ENCODE results near the gene HELZ.
"Not testable (repeated sequence)": the region's sequence is repeated elsewhere in the genome, so short reads cannot be mapped to it uniquely, and the experiment has no call there.

HELZ gene

GRCh38 chr17:67245073-67245693 lies at the start of gene HELZ:
Gene HELZ (minus strand): TSS chr17:67245196. CDS start chr17:67218804, 26,392 bp downstream.
- peak; percentile 55 to 72 (median 57) for DNase-seq (ENCODE audit: low read depth in 3 of 3)

- peak; percentile 33 to 53 (median 37) for DNase-seq (ENCODE audit: low read depth in 3 of 3)
These were observed 48.5 kb upstream of the HELZ start for GRCh38 chr17:67293251-67294203.

GRCh38 chr17:67290711-67291291 lies 45.8 kb upstream of the HELZ start:
- DNase-seq (ENCODE audit: low read depth in 3 of 3): no peak

- DNase-seq (ENCODE audit: low read depth in 3 of 3): no peak
These were observed 45.2 kb upstream of the HELZ start for GRCh38 chr17:67290244-67290643.

- no peak for DNase-seq (ENCODE audit: low read depth in 3 of 3)
These were observed 44.3 kb upstream of the HELZ start for GRCh38 chr17:67289181-67289876.

GRCh38 chr17:67286826-67287225 lies 41.8 kb upstream of the HELZ start:
- DNase-seq (ENCODE audit: low read depth in 3 of 3): not testable (repeated sequence)

GRCh38 chr17:67285360-67285759 lies 40.4 kb upstream of the HELZ start:
- no peak for DNase-seq (ENCODE audit: low read depth in 3 of 3)

GRCh38 chr17:67283731-67284516 lies 38.9 kb upstream of the HELZ start:
- DNase-seq (ENCODE audit: low read depth in 3 of 3): no peak

GRCh38 chr17:67281743-67282142 lies 36.7 kb upstream of the HELZ start:
- DNase-seq (ENCODE audit: low read depth in 3 of 3): no peak

- no peak for DNase-seq (ENCODE audit: low read depth in 3 of 3)
These were observed 36.1 kb upstream of the HELZ start for GRCh38 chr17:67281053-67281452.

- DNase-seq (ENCODE audit: low read depth in 3 of 3): no peak
These were observed 35.3 kb upstream of the HELZ start for GRCh38 chr17:67280279-67280678.

- DNase-seq (ENCODE audit: low read depth in 3 of 3): no peak
These were observed 34.1 kb upstream of the HELZ start for GRCh38 chr17:67279115-67279514.

GRCh38 chr17:67278363-67278762 lies 33.4 kb upstream of the HELZ start:
- no peak for DNase-seq (ENCODE audit: low read depth in 3 of 3)

- no peak for DNase-seq (ENCODE audit: low read depth in 3 of 3)
These were observed 31.1 kb upstream of the HELZ start for GRCh38 chr17:67276075-67276474.

- DNase-seq (ENCODE audit: low read depth in 3 of 3): no peak
These were observed 29.5 kb upstream of the HELZ start for GRCh38 chr17:67274466-67274865.

- no peak for DNase-seq (ENCODE audit: low read depth in 3 of 3)
These were observed 28.9 kb upstream of the HELZ start for GRCh38 chr17:67273900-67274299.

- no peak for DNase-seq (ENCODE audit: low read depth in 3 of 3)
These were observed 27.5 kb upstream of the HELZ start for GRCh38 chr17:67272312-67273047.

GRCh38 chr17:67271187-67271586 lies 26.2 kb upstream of the HELZ start:
- DNase-seq (ENCODE audit: low read depth in 3 of 3): not testable (repeated sequence)

- no peak for DNase-seq (ENCODE audit: low read depth in 3 of 3)
These were observed 25.4 kb upstream of the HELZ start for GRCh38 chr17:67270416-67270815.

GRCh38 chr17:67266496-67266895 lies 21.5 kb upstream of the HELZ start:
- no peak for DNase-seq (ENCODE audit: low read depth in 3 of 3)

Data from stimulated activated CD4-positive, alpha-beta T cell treated with anti-CD3 and anti-CD28 coated beads, TNF-alpha, amount 100 ng/mL, for 24 hours (primary cell).